NT2/D1 (cell line): ENCODE measurements around the gene PYDC1.

Experiments
- YY1 ChIP-seq: IDR thresholded peaks from 2 replicates; pipeline ENCODE4 v1.6.1; 2011; ENCODE audit not compliant: insufficient read length, insufficient read depth
- ZNF274 ChIP-seq: IDR thresholded peaks from 2 replicates; pipeline ENCODE4 v1.6.1; 2011; ENCODE audit warnings: mild to moderate bottlenecking, low read depth, low read length

DNA sequence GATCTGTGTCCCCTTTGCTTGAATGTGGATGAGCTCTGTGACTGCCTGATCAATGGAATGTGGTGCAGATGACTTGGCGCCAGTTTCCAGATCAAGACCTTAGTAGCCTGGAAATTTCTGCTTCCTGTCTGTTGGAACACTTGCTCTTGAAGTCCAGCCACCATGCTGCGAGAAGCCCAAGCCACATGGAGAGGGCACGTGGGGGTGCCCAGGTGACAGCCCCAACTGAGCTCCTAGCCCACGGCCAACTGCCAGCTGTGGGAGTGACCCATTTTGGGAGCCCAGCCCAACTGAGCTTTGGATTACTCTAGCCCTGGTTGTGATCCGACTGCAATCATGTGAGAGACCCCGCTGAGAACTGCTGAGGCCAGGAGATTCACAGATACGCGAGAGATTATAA lies 39.5 kb upstream of the PYDC1 start:
- TF ChIP-seq YY1, result no peak
- no peak for TF ChIP-seq ZNF274
